UCSD-AML1 (cell line): Measurements from ENCODE around the gene SEM1.
"Not testable (repeated sequence)": the region's sequence is repeated elsewhere in the genome, so short reads cannot be mapped to it uniquely, and the experiment has no call there.

Experiments
- DNase-seq: peaks from one replicate; lab custom pipeline; 2025; ENCODE audit not compliant: unreplicated experiment; lab: John Stamatoyannopoulos, UW

The SEM1 gene

DNA sequence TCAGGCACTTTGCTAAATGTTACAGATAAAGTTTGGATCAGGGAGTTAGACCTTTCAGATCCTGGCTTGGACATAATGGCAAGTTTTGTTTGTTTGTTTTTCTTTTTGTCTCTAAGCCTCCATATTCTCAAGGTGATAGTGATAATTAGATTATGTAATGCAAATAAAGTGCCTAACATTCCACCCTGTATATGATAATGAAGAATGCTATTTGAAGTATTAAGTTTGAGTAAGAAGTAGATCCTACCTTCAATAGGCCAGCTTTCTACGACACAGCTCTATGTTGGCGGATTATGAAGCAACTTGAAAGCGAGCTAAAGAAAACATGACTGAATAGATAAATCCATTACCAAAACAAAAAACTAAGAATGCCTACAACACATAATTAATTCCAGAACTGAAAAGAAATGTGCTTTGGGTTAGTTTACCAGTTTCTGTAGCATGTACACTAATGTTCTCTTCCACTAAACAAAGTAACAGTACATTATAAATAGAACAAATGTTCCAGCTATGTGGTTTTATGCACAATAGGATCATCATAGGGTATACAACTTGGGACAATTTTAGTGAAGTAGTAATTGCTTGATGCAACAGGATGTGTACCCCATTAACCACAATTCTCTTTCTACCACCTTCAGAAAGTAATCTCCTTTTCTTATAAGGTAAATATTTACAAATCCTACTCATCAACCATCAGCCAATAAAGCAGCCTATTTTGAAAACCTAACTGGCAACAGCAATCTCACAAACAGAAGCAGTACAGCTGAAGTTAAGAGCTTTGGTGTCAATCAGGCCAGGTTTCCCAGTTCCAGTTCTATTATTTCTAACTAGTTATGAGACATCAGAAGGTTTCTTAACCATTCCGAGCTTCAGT lies 1.5 kb downstream of the SEM1 start:
- no peak for DNase-seq

DNA sequence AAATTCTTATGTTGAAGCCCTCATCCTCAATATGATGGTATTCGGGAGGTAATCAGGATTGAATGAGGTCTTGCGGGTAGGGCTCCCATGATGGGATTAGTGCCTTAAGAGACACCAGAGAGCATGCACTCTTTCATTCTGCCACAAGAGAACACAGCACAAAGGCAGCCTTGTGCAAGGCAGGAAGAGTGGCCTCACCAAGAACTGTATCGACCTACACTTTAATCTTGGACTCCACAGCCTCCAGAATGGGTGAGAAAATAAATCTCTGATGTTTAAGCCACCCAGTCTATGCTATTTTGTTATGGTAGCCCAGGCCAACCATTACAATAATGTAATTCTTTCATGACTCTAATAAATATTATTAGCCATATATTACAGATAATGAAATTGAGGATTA lies 8.4 kb downstream of the SEM1 start:
- no peak for DNase-seq

DNA sequence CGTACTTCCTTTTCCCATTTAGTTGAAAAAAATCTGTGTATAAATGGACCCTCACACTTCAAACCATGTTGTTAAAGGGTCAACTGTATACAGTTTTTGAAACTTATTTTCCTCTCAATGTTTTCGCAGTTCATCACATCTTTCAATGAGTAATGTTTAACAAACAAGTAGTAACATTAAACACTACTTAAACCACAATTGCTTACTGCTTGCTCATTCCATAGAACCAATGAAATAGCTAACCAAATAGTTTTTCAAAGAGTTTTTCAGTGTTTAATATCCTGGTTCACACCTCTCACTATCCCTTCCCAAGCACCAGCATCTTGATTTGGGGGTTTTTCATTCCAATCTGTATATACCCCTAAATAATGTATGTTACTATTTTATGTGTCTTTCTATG lies 9.1 kb downstream of the SEM1 start:
- no peak for DNase-seq

DNA sequence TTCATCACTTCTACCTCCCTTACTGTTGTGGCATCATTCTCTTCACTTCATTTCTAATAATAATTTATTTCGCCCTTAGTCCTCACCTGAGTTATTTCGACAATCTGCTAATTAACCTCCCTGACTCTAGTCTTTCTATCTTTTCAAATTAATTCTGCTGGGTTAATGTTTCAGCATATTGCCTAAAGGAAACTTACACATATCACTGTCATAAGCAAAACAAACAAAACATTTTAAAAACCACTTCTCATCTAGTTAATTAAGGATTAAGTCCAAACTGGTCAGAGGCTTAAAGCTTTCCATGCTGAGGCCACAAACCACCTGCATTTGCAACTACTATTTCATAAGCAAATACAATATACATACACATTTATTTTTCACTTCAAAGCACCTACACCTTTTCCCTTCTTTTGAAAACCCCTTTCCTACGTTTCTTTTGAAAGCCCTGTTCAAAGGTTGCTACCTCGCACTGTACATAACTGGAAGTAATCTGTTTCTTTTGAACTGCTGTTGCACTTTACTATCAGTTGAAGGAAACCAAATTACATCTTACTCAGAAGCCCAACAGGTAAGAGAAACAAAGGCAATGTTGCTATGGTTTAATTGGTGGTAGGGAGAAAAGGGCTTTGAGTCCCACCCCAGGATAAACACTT lies 10.3 kb downstream of the SEM1 start:
- DNase-seq: no peak

DNA sequence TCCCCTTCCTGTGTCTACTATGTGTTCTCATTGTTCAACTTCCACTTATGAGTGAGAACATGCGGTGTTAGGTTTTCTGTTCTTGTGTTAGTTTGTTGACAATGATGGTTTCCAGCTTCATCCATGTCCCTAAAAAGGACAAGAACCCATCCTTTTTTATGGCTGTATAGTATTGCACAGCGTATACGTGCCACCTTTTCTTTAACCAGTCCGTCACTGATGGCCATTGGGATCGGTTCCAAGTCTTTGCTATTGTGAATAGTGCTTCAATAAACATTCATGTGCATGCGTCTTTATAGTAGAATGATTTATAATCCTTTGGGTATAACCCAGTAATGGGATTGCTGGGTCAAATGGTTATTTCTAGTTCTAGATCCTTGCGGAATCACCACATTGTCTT lies 11.2 kb downstream of the SEM1 start:
- DNase-seq: not testable (repeated sequence)

DNA sequence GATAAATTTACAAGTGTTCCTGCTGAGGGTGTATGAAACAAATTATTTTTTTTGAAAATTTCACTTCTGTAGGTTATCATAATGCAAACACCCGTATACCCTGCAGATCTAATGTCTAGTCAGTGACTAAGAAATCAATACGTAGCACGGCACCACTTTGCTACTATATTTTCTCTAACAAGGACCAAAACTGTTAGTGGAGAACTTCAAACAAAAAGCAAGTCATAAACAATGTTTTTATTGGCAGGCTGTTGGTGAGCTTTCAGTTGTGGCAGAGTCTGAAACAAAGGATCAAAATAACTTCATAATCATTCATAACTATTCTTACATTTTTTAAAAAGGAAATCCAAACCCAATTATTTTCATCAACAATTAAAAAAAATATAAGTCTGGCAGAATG lies 11.8 kb downstream of the SEM1 start:
- no peak for DNase-seq

DNA sequence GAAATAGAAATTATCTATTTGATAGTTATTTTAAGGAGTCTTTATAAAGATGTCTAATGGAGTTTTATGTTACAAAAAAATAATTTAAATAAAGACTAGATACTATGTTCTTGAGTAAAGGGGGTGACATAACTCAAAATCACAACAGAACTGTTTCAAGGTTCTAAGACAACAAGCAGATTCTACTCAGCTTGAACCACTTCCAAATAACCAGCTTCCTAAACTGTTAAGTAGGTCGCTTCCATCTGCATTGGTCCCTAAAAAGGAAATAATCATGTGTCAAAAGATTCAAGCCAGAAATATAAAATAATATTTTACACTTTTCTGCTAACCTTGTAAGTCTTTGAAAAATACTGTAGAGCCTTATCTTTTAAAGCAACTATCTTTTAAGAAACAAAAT lies 14.1 kb downstream of the SEM1 start:
- DNase-seq: no peak

DNA sequence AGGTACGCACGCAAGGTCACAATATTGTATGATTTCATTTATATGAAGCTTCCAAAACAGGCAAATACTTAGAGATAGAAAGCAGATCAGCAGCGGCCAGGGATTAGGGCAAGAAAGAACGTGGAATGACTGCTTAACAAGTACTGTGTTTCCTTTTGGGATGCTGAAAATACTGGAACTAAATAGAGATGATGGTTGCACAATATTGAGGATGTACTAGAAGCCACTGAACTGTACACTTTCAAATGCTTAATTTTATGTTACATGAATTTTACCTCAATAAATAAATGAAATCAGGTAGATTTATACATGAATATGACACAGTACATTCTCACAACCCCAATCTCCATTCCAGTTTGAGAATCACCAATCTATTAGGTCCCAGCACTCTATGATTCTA lies 15.6 kb downstream of the SEM1 start:
- no peak for DNase-seq

DNA sequence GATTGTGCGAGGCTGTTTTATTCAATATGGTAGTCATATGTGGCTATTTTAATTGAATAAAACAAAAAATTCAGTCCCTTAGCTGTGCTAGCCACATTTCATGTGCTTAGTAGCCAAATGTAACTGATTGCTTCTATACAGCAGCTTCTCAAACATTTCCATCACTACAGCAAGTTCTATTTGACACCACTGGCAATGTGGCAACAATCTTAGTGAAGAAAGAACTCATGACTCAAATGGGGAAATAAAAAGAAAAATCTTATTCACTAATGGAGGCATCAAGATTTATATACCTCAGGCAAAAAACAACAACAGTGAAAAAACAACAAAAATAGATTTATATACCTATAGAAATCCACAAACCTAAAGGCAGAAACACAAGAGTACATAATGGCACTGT lies 17.9 kb downstream of the SEM1 start:
- no peak for DNase-seq

DNA sequence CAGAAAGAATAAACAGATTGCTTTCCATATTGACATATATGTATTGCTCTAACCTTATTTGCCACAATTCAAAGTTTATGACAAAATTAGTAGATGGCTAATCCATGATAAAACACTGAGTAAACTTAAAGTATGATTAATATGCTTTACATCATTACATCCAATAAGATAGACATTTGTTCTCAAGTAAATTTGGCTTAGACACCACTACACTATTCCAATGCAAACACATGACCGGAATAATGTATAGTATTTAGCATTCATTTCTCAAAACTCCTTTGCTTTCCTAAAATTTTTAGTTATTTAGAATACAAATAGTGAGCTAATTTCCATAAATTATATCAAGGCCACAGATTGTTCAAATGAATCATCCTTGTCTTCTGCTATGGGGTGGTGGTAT lies 20.2 kb downstream of the SEM1 start:
- DNase-seq: no peak

DNA sequence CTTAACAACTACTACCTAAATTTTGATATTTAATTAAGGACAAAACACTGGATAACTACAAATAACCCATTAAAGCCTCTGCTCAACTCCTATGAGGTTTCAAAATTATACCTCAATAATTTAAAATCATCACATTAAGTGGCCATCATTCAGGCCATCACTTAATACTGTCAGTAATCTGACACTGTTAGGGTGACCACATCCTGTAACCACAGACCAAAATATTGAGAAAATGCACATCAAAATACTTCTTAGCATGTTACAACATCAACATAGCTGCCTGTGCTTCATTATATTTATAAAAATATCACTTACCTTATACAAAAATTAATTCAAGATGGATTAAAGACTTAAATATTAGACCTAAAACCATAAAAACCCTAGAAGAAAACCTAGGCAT lies 23.3 kb downstream of the SEM1 start:
- DNase-seq: no peak

DNA sequence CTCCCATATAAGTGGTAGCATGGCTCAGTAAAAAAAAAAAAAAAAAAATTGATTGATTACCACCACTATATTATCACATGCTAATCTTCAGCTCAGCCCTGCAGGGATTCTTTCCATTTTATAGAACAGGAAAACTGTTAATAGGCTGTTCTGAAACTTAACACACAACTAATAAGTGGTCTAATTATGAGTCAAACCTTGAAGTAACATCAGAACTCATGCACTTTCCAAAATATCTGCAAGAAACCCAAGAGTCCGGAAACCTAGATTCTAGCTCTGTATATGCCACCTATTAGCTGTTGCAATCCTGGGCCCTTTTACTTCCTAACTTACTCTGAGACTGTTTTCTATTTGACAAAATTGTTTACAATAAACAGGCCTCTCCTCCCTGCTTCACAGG lies 23.9 kb downstream of the SEM1 start:
- DNase-seq: no peak

DNA sequence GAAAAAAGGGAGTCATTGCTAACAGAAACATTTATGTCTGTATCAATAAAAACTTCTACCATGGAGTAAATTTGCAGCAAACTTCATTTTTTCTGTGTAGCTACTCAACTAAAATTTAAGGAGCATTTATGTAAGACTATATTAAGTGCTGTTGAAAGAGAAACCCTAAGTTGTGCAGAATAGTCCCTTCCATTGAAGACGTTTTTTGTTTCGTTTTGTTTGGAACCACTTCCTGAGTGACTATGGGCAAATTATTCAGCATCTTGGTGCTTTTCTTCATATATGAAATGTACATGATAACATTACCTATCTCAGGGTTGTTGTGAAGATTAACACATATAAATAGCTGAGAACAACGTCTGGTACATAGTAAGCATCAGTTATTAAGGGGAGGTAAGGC lies 24.3 kb downstream of the SEM1 start:
- DNase-seq: no peak

DNA sequence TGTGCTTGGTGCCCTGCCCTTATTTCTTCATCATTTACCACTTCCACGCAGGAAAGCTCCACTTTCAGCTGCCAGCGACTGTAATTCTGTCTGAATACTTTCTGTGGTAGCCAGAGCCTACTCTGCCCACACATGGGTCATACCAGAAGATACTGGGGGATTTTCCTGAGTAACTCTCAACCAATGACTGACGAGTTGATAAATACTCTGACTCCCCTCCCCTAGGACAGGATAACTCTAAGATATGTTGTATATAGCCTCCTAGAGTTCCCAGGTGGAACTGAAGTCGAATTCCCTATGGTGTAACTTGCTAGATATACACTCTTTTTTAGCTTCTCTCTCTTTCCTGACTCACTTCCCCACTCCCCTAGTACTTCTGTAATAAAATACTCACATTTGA lies 29.8 kb downstream of the SEM1 start:
- no peak for DNase-seq

DNA sequence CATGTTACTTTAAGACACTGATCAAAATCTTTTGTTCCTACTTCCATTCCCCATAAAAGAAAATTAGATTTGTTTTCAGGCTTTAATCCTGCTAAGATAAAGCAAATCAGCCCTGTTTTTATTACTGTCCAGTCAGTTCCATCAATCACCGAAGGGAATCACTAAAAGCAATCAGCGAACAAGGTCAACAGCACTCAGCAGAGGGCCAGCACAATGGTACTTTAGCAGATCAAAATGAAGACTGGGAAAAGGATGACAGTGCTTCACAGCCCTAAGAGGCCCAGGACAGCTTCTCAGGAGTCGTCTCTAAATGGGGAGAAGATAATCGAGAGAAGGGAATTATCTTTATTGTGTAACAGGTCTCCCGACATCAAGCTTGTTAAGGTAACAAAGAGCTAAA lies 32.7 kb downstream of the SEM1 start:
- no peak for DNase-seq

DNA sequence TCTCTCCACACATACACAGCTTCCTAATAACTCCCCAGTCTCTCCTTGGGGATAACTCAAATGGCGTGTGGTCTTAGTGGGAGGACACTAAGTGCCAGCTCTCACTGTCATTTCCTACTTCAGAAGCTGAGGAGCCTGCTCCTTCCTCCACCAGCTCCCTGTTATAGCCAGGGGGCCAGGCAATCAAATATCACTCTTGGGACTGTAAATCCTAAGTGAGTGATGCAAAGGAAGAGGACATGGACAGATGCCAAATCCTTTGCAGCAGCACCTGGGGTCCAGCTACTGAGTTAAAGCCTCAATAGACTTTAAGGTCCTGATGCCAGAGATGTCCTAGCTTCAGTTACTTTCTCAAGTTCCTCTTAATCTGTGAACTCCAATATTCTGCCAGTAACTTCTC lies 34.1 kb downstream of the SEM1 start:
- DNase-seq: no peak

DNA sequence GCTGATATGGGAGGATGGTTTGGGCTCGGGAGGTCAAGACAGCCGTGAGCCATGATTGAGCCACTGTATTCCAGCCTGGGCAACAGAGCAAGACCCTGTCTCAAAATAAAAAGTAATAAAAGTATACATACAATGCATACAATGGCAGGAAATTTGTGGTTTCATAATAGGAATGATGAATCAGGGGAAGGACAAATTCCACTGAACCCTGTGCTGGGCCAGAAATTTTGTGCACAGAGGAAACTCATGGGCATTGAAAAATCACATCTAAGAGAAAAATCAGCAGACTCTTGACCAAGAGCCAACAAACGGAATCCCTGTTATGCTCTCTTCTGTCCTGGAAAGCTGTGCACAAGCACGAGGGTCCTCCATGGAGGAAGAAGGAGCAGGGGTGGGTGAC lies 35.1 kb downstream of the SEM1 start:
- no peak for DNase-seq

DNA sequence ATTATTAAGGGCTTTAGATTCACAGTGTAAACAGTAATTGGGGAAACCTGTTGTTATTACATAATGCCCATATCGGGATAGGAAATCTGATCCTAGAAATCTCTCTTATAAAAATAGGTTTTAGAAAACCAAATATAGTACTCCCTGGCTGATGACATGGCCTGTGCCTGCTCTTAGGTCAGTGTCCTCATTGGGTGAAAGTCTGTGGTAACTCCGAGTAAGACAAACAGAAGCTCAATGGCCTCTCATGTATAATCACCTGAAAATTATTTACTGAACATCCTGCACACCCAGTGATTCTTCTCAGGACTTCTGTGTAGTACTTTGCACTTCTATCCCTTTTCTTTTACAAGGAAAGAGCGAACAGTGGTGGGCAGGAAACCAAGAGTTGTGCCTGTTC lies 37.8 kb downstream of the SEM1 start:
- DNase-seq: no peak

DNA sequence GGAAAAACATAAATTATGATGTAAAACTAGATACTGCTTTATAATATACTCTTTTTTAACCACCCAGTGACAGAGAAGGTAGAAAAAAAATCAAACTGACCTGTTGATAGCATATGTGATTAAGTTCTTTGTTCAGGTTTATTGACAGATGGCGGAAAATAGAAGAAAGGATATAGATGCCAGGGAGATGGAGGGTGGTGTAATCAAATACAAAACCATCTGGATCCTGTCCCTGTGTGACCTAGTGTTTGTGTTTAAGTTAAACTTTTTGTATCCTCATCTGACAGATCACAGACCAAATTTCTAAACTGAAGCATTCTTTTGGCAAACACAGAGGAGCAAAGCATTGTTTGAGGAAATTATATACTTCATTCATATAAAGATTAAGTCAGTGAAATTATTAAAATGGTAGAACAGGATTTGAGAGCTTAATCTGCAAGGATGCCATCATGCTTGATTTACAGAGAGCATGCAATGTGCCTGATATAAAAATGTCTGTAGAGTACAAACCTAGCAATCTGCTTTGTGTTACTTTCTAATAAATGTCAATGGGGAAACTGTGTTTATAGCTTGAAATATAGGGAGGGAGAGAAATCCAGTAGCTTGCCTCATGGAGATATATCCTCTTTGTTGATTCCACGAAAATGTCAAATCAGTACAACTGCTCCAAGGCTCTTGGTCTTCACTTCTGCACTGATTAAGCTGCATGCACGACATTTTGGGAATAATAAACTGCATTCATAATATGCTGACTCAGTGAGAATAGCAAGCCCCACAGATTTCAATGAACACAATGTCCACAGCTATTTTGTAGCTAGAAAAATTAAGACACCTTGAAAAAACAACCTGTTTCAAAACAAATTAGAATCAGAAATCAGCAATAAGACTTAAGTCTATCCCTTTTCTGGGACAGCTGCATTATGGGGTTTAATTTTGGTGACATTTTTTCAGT lies 39.0 kb downstream of the SEM1 start:
- DNase-seq: no peak

DNA sequence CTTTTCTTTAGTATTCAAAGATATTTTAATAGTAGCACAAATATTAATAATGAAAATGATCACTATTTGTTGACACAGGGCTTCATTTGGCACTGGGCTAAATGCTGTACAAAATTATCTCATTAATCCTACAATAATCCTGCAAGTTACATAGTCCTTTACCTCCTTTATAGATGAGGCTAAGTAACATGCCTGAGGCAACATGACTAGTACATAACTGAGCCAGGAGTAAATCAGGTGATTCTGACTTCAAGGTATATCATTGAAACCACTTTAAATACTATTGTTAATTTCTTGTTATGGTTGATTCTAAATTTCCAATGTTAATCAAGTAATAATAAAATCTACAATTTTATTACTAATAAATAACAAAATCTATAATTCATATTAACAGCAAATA lies 39.8 kb downstream of the SEM1 start:
- no peak for DNase-seq

DNA sequence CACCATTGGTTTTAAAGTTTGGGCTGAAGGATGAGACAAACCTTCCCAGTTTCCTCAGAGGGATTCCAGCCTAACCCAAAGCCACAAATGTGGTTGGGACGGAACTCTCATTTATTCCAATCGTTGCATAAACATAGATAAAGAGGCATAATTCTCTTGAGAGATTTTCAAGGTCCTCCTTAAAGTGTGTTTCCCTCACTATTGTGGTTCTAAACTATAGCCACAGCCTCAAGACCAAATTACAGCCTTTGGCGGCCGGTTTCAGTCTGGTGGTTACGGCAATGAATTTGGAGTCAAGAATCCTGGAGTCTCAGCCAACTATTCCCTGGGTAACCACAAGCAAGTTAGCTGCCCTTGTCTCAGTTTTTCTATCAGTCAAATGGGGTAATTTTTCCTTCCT lies 42.6 kb downstream of the SEM1 start:
- no peak for DNase-seq

DNA sequence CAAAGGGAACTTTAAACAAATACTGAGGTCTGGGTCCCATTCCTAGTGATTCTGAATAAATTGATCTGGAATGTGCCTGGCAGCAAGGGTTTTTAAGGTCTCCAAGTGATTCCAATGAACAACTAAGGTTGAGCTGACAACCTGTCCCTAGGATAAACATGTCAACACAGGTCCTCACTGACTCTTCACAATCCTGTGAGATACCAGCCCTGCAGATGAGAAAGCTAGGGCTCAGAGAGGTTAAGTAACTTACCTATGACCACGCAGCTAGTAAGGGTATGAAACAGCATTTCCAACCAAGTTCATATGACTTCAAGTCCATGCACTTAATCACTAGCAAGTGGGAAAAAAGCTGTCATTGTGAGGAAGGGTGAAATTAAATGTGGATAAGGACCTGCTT lies 44.0 kb downstream of the SEM1 start:
- DNase-seq: no peak
